GM12874 (cell line): Measurements from ENCODE around the gene MSANTD2.

Source experiments
- TF ChIP-seq, protein P1 (sequence below): IDR thresholded peaks from 2 replicates; pipeline ENCODE4 v1.5.1; 2011; ENCODE audit warnings: low read depth, mild to moderate bottlenecking, control low read depth, low read length, moderate library complexity; ENCODE audit not compliant: insufficient read depth

MSANTD2 gene

DNA sequence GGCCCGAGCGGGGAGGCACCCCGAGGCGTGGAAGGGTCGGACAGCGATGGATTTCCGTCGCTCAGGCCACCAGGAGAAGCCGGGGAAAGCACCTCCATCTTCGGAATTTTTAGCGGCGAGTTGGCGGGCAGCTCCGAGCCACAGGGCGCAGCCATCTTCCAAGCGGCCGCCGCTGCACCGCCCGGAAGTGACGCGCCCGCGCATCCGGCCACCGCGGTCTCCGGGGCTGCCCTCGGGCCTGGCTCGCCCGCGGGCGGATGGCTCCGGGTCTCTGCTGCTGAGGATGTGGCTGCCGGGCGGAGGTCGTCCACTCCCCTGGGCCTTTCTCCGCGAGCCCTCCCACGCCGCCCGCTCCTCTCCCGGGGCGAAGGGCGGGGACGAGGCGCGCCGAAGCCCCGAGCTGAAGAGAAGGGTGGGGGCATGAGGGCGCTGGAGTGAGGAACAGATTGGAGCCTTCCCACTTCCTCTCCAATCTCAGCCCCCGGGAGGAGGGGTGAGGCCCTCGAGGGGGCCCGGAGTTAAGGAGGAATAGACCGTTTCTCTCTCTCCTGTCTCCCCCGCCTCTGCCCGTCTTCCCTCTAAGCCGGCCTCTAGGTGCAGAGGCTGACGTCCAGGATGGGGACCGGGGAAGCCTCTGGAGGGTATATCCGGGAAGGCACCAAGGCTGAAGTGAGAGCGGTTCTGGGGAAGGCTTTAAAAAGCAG lies at the start of gene MSANTD2:
TSS of gene MSANTD2 (minus strand) at position 181 of the 704 bp plus-strand sequence. CDS start at position 155, 26 bp downstream.
- TF ChIP-seq, protein P1, sequence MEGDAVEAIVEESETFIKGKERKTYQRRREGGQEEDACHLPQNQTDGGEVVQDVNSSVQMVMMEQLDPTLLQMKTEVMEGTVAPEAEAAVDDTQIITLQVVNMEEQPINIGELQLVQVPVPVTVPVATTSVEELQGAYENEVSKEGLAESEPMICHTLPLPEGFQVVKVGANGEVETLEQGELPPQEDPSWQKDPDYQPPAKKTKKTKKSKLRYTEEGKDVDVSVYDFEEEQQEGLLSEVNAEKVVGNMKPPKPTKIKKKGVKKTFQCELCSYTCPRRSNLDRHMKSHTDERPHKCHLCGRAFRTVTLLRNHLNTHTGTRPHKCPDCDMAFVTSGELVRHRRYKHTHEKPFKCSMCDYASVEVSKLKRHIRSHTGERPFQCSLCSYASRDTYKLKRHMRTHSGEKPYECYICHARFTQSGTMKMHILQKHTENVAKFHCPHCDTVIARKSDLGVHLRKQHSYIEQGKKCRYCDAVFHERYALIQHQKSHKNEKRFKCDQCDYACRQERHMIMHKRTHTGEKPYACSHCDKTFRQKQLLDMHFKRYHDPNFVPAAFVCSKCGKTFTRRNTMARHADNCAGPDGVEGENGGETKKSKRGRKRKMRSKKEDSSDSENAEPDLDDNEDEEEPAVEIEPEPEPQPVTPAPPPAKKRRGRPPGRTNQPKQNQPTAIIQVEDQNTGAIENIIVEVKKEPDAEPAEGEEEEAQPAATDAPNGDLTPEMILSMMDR: no peak

DNA sequence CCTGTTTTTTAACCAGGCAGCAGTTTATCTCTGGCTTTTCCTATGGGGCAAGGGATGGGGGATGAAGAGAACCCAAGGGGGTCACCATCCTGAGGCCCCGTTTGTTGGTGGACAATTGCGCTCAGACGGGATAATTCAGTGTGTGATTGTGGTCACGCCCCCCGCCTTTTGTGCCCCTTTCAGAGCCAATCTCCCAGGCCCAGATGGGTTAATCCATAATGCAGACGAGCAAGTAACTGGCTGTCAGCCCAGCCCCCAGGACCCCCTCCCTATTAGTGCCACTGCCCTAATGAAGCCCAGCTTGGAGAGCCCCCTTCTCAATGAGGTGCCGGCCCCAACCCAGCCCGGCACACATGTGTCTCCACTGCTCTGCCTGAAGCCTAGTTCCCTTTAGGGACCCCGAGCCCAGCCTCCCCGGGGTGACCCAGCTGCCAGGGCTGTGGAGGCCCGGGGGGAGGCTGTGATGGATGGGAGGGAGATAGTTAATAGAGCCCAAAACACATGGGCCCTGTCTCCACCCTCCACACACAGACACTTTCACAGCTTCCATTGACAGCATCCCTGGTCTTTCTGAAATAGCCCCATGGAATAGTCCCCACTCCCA lies 46.0 kb upstream of the MSANTD2 start:
- TF ChIP-seq, protein P1: no peak

DNA sequence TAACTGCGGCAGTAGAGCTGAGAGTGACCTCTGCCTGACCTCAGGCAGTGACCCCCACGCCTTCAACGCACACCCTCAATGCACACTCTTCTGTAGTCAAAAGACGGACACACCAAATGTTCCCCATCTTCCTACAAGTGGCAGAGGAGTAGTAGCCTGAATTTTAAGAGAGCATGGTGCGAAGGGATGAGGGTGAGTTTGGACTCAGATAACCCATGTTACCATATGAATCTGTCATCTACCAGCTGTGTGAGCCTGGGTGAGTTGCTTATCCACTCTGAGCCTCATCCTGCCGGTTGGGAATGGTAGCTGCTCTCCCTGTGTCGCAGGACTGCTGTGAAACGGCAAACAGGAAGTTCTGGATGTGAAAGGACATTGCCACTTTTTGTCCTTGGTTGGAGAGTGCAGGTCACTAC lies 44.5 kb upstream of the MSANTD2 start:
- TF ChIP-seq, protein P1: no peak

DNA sequence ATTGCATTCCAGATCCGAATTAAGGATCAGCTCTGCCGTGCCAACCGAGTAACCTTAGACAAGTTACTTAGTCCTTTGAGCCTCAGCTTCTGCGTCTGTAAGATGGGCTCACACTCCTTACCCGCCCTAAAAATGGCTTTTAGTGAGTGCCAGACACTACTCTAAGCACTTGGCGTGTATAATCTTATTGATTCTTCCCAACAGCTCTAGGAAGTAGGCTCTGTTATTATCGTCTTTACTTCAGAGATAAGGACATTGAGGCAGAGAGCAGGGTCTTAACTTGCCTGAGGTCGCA lies 43.4 kb upstream of the MSANTD2 start:
- TF ChIP-seq, protein P1: no peak

DNA sequence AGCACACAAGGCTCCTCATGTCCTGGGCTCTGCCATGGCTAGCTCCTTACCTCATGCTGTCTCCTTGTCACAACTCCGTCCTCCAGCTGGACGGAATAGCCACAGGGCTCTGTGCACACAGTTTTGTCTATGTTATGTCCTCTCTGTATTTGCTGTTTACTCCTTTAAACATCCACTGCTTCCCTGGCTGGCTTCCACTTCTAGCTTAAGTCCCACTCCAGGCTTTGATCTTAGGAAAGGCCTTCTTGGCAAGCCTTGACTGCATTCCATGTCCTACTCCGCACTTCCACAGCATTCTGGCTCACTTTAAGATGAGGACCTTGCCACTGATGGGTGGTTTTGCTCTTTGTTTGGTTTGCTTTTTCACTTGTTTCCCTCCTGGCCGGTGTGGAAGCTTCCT lies 42.1 kb upstream of the MSANTD2 start:
- TF ChIP-seq, protein P1: no peak

DNA sequence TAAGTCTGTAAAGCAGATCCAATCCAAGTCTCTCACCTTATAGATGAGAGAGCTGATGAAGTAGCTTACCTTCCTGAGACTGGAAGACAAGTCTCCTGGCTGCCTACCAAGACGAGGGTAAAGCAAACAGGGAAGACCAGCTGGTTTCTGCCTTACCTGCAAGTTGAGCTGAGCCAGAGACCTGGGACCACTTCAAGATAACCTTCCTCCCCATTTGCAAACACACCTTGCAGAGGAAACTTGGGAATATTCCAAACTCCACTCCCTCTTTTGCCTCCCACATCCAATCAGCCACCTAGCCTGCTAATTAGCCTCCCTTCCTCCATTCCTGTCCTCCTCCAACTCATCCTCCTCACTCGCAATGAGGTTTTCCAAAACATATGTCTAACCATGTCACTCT lies 41.6 kb upstream of the MSANTD2 start:
- TF ChIP-seq, protein P1: no peak

DNA sequence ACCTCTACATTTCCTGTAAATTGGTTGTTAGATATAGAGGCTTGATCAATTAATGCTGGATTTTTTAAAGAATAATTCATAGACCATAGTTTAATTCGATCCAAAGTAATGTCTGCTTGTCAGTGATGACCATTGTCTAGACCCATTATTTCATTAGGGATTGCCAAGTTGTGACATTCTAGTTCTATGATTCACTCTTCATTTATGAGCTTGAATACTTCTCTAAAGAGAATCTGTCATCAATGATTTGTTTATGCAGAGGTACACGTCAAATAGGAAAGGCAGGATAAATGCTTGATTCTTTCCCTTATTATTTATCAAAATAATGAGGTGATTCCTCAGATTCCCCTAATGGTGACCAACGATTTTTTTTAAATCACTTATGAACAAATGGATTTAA lies 41.0 kb upstream of the MSANTD2 start:
- TF ChIP-seq, protein P1: no peak

DNA sequence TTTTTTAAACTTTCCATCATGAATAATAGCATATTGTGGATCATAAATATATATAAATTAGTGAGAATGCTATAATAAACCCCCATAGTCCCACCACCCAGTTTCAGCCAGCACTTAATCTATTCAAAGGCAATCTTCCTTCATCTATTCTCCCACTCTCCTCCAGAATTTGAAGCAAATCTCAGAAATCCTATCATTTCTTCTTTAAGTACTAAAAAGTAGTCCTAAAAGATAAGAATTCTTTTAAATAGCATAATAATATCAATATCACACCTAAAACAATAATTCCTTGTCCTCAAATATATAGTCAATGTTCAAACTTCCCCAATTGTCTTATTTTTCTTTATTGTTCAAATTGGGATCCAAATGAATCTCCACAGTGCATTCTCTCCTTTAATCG lies 40.5 kb upstream of the MSANTD2 start:
- TF ChIP-seq, protein P1: no peak
